Small intestine (tissue), 7 donors: ENCODE measurements around the gene ERMP1. TPM values are rescaled to one million over a fixed set of nuclear protein-coding genes. Genes with fewer than 3 reads are reported as not detected.

Source experiments
- DNase-seq, 2 donors: peaks; one replicate each; pipeline versions ENCODE4 v3.0.0 to v3.0.0-alpha.2; 2013
- FAIRE-seq: peaks from 2 replicates; lab custom pipeline; 2012; peaks lifted over from hg19 to GRCh38; lab: Jason Lieb, UNC
- H3K27ac ChIP-seq, 3 donors: one replicate each; pipeline ENCODE4 v1.5.1; 2013; ENCODE audit warnings: low read length in 2 of 3, mild to moderate bottlenecking in 2 of 3, control low read depth in 1 of 3, inconsistent platforms in 1 of 3, low read depth in 1 of 3, moderate library complexity in 1 of 3
- H3K27me3 ChIP-seq, 3 donors: one replicate each; pipeline ENCODE4 v1.6.1; 2013; ENCODE audit warnings: low read length in 3 of 3, inconsistent platforms in 1 of 3; ENCODE audit not compliant: control insufficient read depth in 3 of 3, insufficient read depth in 3 of 3
- H3K36me3 ChIP-seq, 3 donors: one replicate each; pipeline ENCODE4 v1.6.1; 2013; ENCODE audit warnings: low read length in 3 of 3, inconsistent platforms in 1 of 3, low read depth in 1 of 3, mild to moderate bottlenecking in 1 of 3, moderate library complexity in 1 of 3; ENCODE audit not compliant: control insufficient read depth in 3 of 3, insufficient read depth in 2 of 3
- H3K4me1 ChIP-seq, 3 donors: one replicate each; pipeline ENCODE4 v1.6.1; 2013; ENCODE audit warnings: low read length in 2 of 3, inconsistent platforms in 1 of 3, low read depth in 1 of 3, mild to moderate bottlenecking in 1 of 3, moderate library complexity in 1 of 3; ENCODE audit not compliant: control insufficient read depth in 3 of 3, insufficient read depth in 2 of 3
- H3K4me3 ChIP-seq, 3 donors: one replicate each; pipeline ENCODE4 v1.5.1; 2013; ENCODE audit warnings: low read length in 3 of 3, control low read depth in 1 of 3, inconsistent platforms in 1 of 3, low read depth in 1 of 3, mild to moderate bottlenecking in 1 of 3, moderate library complexity in 1 of 3
- H3K9me3 ChIP-seq, 2 donors: one replicate each; pipeline ENCODE4 v1.6.1; 2013; ENCODE audit warnings: low read depth in 1 of 2, low read length in 1 of 2; ENCODE audit not compliant: control insufficient read depth in 2 of 2, insufficient read depth in 1 of 2
- WGBS, 3 donors: extraction: QIAGEN DNeasy Blood & Tissue Kit; methylation state at CpG; one replicate each; pipeline ENCODE4 v1.1.7; 2013; 5-methylcytosine and 5-hydroxymethylcytosine counted together
- polyA plus RNA-seq, 4 donors: library from polyadenylated mRNA; stranded (reverse) in 3 of 4; unstranded in 1 of 4; fragments of 200-250 nt in 3 of 4; fragments of 120-200 nt in 1 of 4; gene quantifications; one replicate each; pipeline versions ENCODE4 v1.2.1 to v1.2.3, GENCODE V29; 2013
- donor health status: healthy with polysubstance abuse.
- donor health status: control.
- donor health status: control.
- donor health status: Bipolar disorder and iron deficiency.
- donor health status: healthy.

The ERMP1 gene
- polyA plus RNA-seq, 4 donors, result 2.0 to 22.3 (median 5.2) TPM

GRCh38 chr9:5750569-5750968, 82.3 kb downstream of the ERMP1 start:
- Histone ChIP-seq H3K27ac (peak overlapping the region in 1 of 3 donors; percentile 52), H3K4me3 (no peak overlapping the region), H3K9me3 (no peaks in the 10 kb centered on the region), H3K27me3 (no peaks in the 10 kb centered on the region), H3K4me1 (no peaks in the 10 kb centered on the region), H3K36me3 (peaks cover 2 to 5% (median 5%) of the 10 kb centered on the region in 3 donors)
- peak; percentile 22 to 56 for DNase-seq
- no peak for FAIRE-seq
- 81 to 96% (median 91%) methylated on average over 1 of the region's 1 CpG for WGBS, 3 donors

GRCh38 chr9:5749306-5749705, 83.6 kb downstream of the ERMP1 start:
- Histone ChIP-seq H3K9me3 (no peaks in the 10 kb centered on the region), H3K4me1 (no peaks in the 10 kb centered on the region), H3K27ac (no peak overlapping the region), H3K36me3 (peaks cover 0 to 8% (median 5%) of the 10 kb centered on the region in 3 donors), H3K27me3 (no peaks in the 10 kb centered on the region), H3K4me3 (no peak overlapping the region)
- FAIRE-seq (no peak), DNase-seq (no peak)
- 87 to 93% (median 88%) methylated on average over 4 of the region's 4 CpGs for WGBS, 3 donors

GRCh38 chr9:5748438-5748837, 84.5 kb downstream of the ERMP1 start:
- Histone ChIP-seq H3K36me3 (peaks cover 3 to 7% (median 6%) of the 10 kb centered on the region in 3 donors), H3K4me1 (no peaks in the 10 kb centered on the region), H3K27me3 (no peaks in the 10 kb centered on the region), H3K27ac (no peak overlapping the region), H3K4me3 (no peak overlapping the region), H3K9me3 (no peaks in the 10 kb centered on the region)
- DNase-seq (no peak), FAIRE-seq (no peak)
- 96 to 97% (median 97%) methylated on average over 1 of the region's 1 CpG for WGBS, 3 donors

- Histone ChIP-seq H3K27ac (no peak overlapping the region), H3K4me1 (no peaks in the 10 kb centered on the region), H3K36me3 (peaks cover 2 to 6% (median 5%) of the 10 kb centered on the region in 3 donors), H3K9me3 (no peaks in the 10 kb centered on the region), H3K4me3 (no peak overlapping the region), H3K27me3 (no peaks in the 10 kb centered on the region)
- 93 to 97% (median 93%) methylated on average over 3 of the region's 3 CpGs for WGBS, 3 donors
- FAIRE-seq (no peak), DNase-seq (no peak)
Observed at GRCh38 chr9:5743109-5743508, 89.8 kb downstream of the ERMP1 start.

GRCh38 chr9:5736563-5737346, 96.2 kb downstream of the ERMP1 start:
- H3K9me3 ChIP-seq, result no peaks in the 10 kb centered on the region
- DNase-seq (no peak), FAIRE-seq (no peak)
- H3K27me3 ChIP-seq, result no peaks in the 10 kb centered on the region
- H3K36me3 ChIP-seq, result peaks cover 0 to 6% (median 5%) of the 10 kb centered on the region in 3 donors
- H3K4me3 ChIP-seq, result no peak overlapping the region
- 51 to 79% (median 52%) methylated on average over 2 of the region's 2 CpGs for WGBS, 3 donors
- H3K27ac ChIP-seq, result no peak overlapping the region
- no peaks in the 10 kb centered on the region for H3K4me1 ChIP-seq

- FAIRE-seq (no peak), DNase-seq (no peak)
- no peaks in the 10 kb centered on the region for H3K4me1 ChIP-seq
- H3K27ac ChIP-seq, result no peak overlapping the region
- no peaks in the 10 kb centered on the region for H3K27me3 ChIP-seq
- 78 to 94% (median 85%) methylated on average over 2 of the region's 2 CpGs for WGBS, 3 donors
- no peaks in the 10 kb centered on the region for H3K9me3 ChIP-seq
- peaks cover 0 to 6% (median 5%) of the 10 kb centered on the region in 3 donors for H3K36me3 ChIP-seq
- H3K4me3 ChIP-seq, result no peak overlapping the region
Observed at GRCh38 chr9:5735072-5735471, 97.8 kb downstream of the ERMP1 start.

Other genes with a start within 250 kb of the ERMP1 start
- 10 to 100 TPM in 1 of 4 donors, 1 to 10 TPM in 3; 3.9 to 16.5 (median 6.8) TPM for gene RIC1, start 204.0 kb downstream of the ERMP1 start, polyA plus RNA-seq
- gene MLANA, start 57.8 kb upstream of the ERMP1 start, polyA plus RNA-seq, result under 1 TPM in 1 of 4 donors, not detected in 3; 0.58 TPM
- gene RANBP6, start 182.5 kb upstream of the ERMP1 start, polyA plus RNA-seq, result 10 to 100 TPM in 1 of 4 donors, 1 to 10 TPM in 3; 2.7 to 18.7 (median 4.6) TPM